CD8-positive, alpha-beta memory T cell (primary cell): Measurements from ENCODE around the gene ITGB8. TPM values are rescaled to one million over a fixed set of nuclear protein-coding genes. Genes with fewer than 3 reads are reported as not detected.
A peak's percentile ranks its signal among the peaks of the same experiment; 100 is the strongest.

ENCODE experiments used
- CTCF ChIA-PET: fragments of 350-600 bp; sonication (Branson Sonifier 250); formaldehyde crosslinking; loops from one replicate; lab custom pipeline; 2021; ENCODE audit warnings: antibody characterized with exemption; lab: Charles Lee
- POLR2A ChIA-PET: fragments of 350-600 bp; sonication (Branson Sonifier 250); formaldehyde crosslinking; loops from one replicate; lab custom pipeline; 2021; ENCODE audit warnings: antibody characterized with exemption; lab: Charles Lee
- DNase-seq, 5 donors: peaks; one replicate each; pipeline versions ENCODE4 v3.0.0 to v3.0.0-alpha.2; 2020 to 2022; ENCODE audit warnings: mixed read lengths in 1 of 5
- H3K27ac ChIP-seq: one replicate; pipeline ENCODE4 v1.7.0; 2013; ENCODE audit warnings: low read depth, mild to moderate bottlenecking, low read length, moderate library complexity
- H3K27me3 ChIP-seq: 2 replicates; pipeline ENCODE4 v1.7.0; 2013; ENCODE audit warnings: low read length, mild to moderate bottlenecking; ENCODE audit not compliant: insufficient read depth, poor library complexity, severe bottlenecking
- H3K36me3 ChIP-seq: 2 replicates; pipeline ENCODE4 v1.7.0; 2013; ENCODE audit warnings: mild to moderate bottlenecking, low read length, moderate library complexity; ENCODE audit not compliant: insufficient read depth
- H3K4me1 ChIP-seq: 2 replicates; pipeline ENCODE4 v1.7.0; 2013; ENCODE audit warnings: mild to moderate bottlenecking, low read length, moderate library complexity; ENCODE audit not compliant: insufficient read depth
- H3K4me3 ChIP-seq: 2 replicates; pipeline ENCODE4 v1.7.0; 2013; ENCODE audit warnings: mild to moderate bottlenecking, low read length
- H3K9me3 ChIP-seq: 2 replicates; pipeline ENCODE4 v1.7.0; 2013; ENCODE audit warnings: mild to moderate bottlenecking, low read length
- H3K27ac Mint-ChIP-seq, 8 donors: one replicate each; pipeline ENCODE4 v1.8.0; 2020 to 2021; ENCODE audit warnings: mixed read lengths in 8 of 8, mild to moderate bottlenecking in 6 of 8, inconsistent platforms in 3 of 8, moderate library complexity in 3 of 8
- H3K27me3 Mint-ChIP-seq, 2 donors: one replicate each; pipeline ENCODE4 v1.8.0; 2020 to 2021; ENCODE audit warnings: mixed read lengths in 2 of 2, mild to moderate bottlenecking in 1 of 2, moderate library complexity in 1 of 2
- H3K36me3 Mint-ChIP-seq, 3 donors: one replicate each; pipeline ENCODE4 v1.8.0; 2020 to 2021; ENCODE audit warnings: mixed read lengths in 3 of 3, inconsistent platforms in 1 of 3, mild to moderate bottlenecking in 1 of 3
- H3K4me1 Mint-ChIP-seq, 3 donors: one replicate each; pipeline ENCODE4 v1.8.0; 2020 to 2021; ENCODE audit warnings: mixed read lengths in 3 of 3, inconsistent platforms in 1 of 3, mild to moderate bottlenecking in 1 of 3
- H3K4me3 Mint-ChIP-seq, 7 donors: one replicate each; pipeline ENCODE4 v1.8.0; 2020 to 2021; ENCODE audit warnings: mixed read lengths in 7 of 7, mild to moderate bottlenecking in 6 of 7, moderate library complexity in 4 of 7, inconsistent platforms in 2 of 7
- H3K9me3 Mint-ChIP-seq, 5 donors: one replicate each; pipeline ENCODE4 v1.8.0; 2020 to 2022; ENCODE audit warnings: mixed read lengths in 5 of 5, mild to moderate bottlenecking in 3 of 5, moderate library complexity in 2 of 5, inconsistent platforms in 1 of 5
- polyA plus RNA-seq: library from polyadenylated mRNA; unstranded; fragments of 300-500 nt; fragmentation: Illumina TruSeq; gene quantifications from one replicate; pipeline ENCODE4 v1.2.3, GENCODE V29; 2021
- total RNA-seq, 2 experiments: library from RNA; stranded (reverse); gene quantifications; one replicate each; pipeline ENCODE4 v1.2.3, GENCODE V29; 2021

The ITGB8 gene
- total and polyA plus RNA-seq, 3 experiments from 2014 or later: 0.11 to 0.27 TPM; not detected in 1

DNA sequence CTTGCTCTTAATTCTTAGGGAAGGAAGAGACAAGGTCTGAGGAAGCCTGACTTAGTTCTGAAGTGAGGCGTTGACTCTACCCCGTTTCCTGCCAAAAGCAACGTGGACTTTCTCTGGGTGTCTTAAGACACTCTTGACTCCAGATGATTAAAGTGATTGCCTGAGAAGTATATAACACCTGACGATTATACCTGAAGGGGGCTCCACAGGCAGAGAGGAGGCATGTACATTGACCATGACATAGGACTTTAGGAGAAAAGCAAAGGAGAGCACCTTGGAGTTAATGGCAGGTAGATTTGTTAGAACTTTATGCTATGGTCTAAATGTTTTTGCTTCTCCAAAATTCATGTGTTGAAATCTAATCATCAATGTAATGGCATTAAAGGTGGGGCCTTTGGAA lies 15.9 kb downstream of the ITGB8 start:
- H3K27me3 ChIP-seq: no peaks in the 10 kb centered on the region
- Mint-ChIP-seq H3K4me3 (no peak overlapping the region), H3K9me3 (peaks cover 0 to 6% (median 0%) of the 10 kb centered on the region in 5 donors), H3K36me3 (no peaks in the 10 kb centered on the region), H3K27me3 (no peaks in the 10 kb centered on the region), H3K4me1 (no peaks in the 10 kb centered on the region), H3K27ac (no peak overlapping the region)
- H3K9me3 ChIP-seq: no peaks in the 10 kb centered on the region
- no peak overlapping the region for H3K27ac ChIP-seq
- ChIA-PET POLR2A (no interaction called here), CTCF (no interaction called here)
- H3K4me1 ChIP-seq: no peaks in the 10 kb centered on the region
- no peak for DNase-seq
- no peak overlapping the region for H3K4me3 ChIP-seq
- no peaks in the 10 kb centered on the region for H3K36me3 ChIP-seq

- POLR2A ChIA-PET: no interaction called here
- Mint-ChIP-seq H3K4me1 (no peaks in the 10 kb centered on the region), H3K27me3 (no peaks in the 10 kb centered on the region), H3K27ac (no peak overlapping the region), H3K4me3 (no peak overlapping the region), H3K9me3 (peaks cover 0 to 6% (median 0%) of the 10 kb centered on the region in 5 donors), H3K36me3 (no peaks in the 10 kb centered on the region)
- Histone ChIP-seq H3K4me1 (no peaks in the 10 kb centered on the region), H3K36me3 (no peaks in the 10 kb centered on the region), H3K9me3 (no peaks in the 10 kb centered on the region), H3K27me3 (no peaks in the 10 kb centered on the region), H3K27ac (no peak overlapping the region), H3K4me3 (no peak overlapping the region)
- no peak for DNase-seq
- CTCF ChIA-PET: no interaction called here
Measured at GRCh38 chr7:20347680-20348079, 17.0 kb downstream of the ITGB8 start.

- Mint-ChIP-seq H3K4me3 (no peak overlapping the region), H3K27me3 (no peaks in the 10 kb centered on the region), H3K4me1 (no peaks in the 10 kb centered on the region), H3K9me3 (peaks cover 0 to 6% (median 0%) of the 10 kb centered on the region in 5 donors), H3K36me3 (no peaks in the 10 kb centered on the region), H3K27ac (no peak overlapping the region)
- ChIA-PET POLR2A (no interaction called here), CTCF (no interaction called here)
- Histone ChIP-seq H3K36me3 (no peaks in the 10 kb centered on the region), H3K9me3 (no peaks in the 10 kb centered on the region), H3K4me1 (no peaks in the 10 kb centered on the region), H3K4me3 (no peak overlapping the region), H3K27me3 (no peaks in the 10 kb centered on the region), H3K27ac (no peak overlapping the region)
- no peak for DNase-seq
Measured at GRCh38 chr7:20348125-20348807, 17.6 kb downstream of the ITGB8 start.

GRCh38 chr7:20350518-20350951 lies 19.8 kb downstream of the ITGB8 start:
- Mint-ChIP-seq H3K27me3 (peaks cover 0 to 1% of the 10 kb centered on the region in 2 donors), H3K4me1 (no peaks in the 10 kb centered on the region), H3K36me3 (no peaks in the 10 kb centered on the region), H3K9me3 (peaks cover 0 to 6% (median 0%) of the 10 kb centered on the region in 5 donors), H3K27ac (no peak overlapping the region), H3K4me3 (no peak overlapping the region)
- no peaks in the 10 kb centered on the region for H3K36me3 ChIP-seq
- POLR2A ChIA-PET: no interaction called here
- CTCF ChIA-PET: no interaction called here
- H3K4me1 ChIP-seq: no peaks in the 10 kb centered on the region
- no peaks in the 10 kb centered on the region for H3K27me3 ChIP-seq
- H3K27ac ChIP-seq: no peak overlapping the region
- no peaks in the 10 kb centered on the region for H3K9me3 ChIP-seq
- H3K4me3 ChIP-seq: no peak overlapping the region
- no peak for DNase-seq

- no peak overlapping the region for H3K27ac ChIP-seq
- H3K4me1 ChIP-seq: no peaks in the 10 kb centered on the region
- CTCF ChIA-PET: no interaction called here
- H3K4me1 Mint-ChIP-seq: no peaks in the 10 kb centered on the region
- H3K27me3 Mint-ChIP-seq: peaks cover 0 to 1% of the 10 kb centered on the region in 2 donors
- POLR2A ChIA-PET: no interaction called here
- H3K9me3 Mint-ChIP-seq: peaks cover 0 to 6% (median 0%) of the 10 kb centered on the region in 5 donors
- no peaks in the 10 kb centered on the region for H3K9me3 ChIP-seq
- H3K27ac Mint-ChIP-seq: no peak overlapping the region
- H3K4me3 ChIP-seq: no peak overlapping the region
- DNase-seq: no peak
- no peak overlapping the region for H3K4me3 Mint-ChIP-seq
- H3K36me3 ChIP-seq: no peaks in the 10 kb centered on the region
- no peaks in the 10 kb centered on the region for H3K36me3 Mint-ChIP-seq
- H3K27me3 ChIP-seq: no peaks in the 10 kb centered on the region
Measured at GRCh38 chr7:20350996-20351692, 20.4 kb downstream of the ITGB8 start.

DNA sequence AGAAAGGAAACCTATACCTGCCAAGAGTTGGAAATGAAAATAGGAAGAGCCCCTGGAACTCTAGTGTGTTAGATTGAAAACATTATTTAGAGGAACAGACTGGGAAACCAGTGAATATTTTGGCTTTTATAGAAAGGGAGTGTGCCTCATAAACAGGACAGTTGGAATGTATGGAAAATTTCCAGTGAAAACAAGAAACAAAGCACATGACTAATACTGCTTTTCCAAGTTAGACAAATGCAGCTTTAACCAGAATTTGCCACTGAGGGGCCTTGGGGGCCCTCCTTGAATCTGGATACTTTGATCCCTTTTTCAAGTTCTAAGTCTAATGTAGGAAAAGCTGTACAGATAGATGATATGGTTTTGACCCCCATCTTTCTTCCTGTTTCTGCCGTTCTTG lies 21.2 kb downstream of the ITGB8 start:
- CTCF ChIA-PET: no interaction called here
- POLR2A ChIA-PET: no interaction called here
- Mint-ChIP-seq H3K27me3 (peaks cover 0 to 1% of the 10 kb centered on the region in 2 donors), H3K4me3 (no peak overlapping the region), H3K27ac (peak overlapping the region in 1 of 8 donors; percentile 36), H3K36me3 (no peaks in the 10 kb centered on the region), H3K9me3 (peaks cover 0 to 6% (median 0%) of the 10 kb centered on the region in 5 donors), H3K4me1 (no peaks in the 10 kb centered on the region)
- no peak for DNase-seq
- no peak overlapping the region for H3K27ac ChIP-seq
- no peaks in the 10 kb centered on the region for H3K36me3 ChIP-seq
- H3K4me3 ChIP-seq: no peak overlapping the region
- H3K27me3 ChIP-seq: no peaks in the 10 kb centered on the region
- no peaks in the 10 kb centered on the region for H3K9me3 ChIP-seq
- no peaks in the 10 kb centered on the region for H3K4me1 ChIP-seq

DNA sequence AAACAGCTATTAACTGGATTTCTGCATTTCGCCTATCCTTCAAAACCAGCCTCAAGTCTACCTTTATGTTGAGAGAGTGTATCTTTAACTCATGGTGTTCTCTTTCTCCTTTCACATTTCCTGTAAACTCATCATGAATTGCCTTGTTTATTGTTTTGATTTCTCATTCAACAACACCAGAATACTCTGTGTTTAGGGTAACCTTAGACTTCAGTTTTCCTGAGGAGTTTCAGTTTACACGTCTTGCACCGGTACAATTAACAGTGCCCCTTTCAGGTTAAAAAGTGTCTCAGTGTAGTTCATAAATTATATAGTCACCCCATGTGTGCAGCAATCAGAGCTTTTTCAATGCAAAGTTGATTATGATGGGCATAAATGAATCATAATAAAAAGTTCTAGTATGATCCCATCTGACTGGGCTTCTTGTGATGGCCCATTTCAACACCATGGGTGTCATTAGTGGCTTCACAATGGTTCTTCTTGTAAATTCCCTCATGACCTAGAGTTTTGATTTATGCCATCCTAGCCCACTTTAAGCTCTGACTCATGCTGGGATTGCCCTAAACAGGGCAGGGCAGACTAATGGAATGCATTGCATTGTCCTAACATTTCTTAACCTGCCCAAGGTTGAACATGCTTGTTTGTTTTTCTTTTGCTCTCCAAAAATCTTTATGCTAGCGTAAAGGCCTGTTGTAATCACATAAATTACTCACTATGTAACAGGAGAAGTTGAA lies 22.0 kb downstream of the ITGB8 start:
- H3K4me3 ChIP-seq: no peak overlapping the region
- no peaks in the 10 kb centered on the region for H3K4me1 Mint-ChIP-seq
- POLR2A ChIA-PET: no interaction called here
- H3K4me1 ChIP-seq: no peaks in the 10 kb centered on the region
- no peaks in the 10 kb centered on the region for H3K36me3 Mint-ChIP-seq
- no peaks in the 10 kb centered on the region for H3K36me3 ChIP-seq
- no peak for DNase-seq
- no peak overlapping the region for H3K27ac Mint-ChIP-seq
- H3K9me3 Mint-ChIP-seq: no peaks in the 10 kb centered on the region
- H3K4me3 Mint-ChIP-seq: no peak overlapping the region
- CTCF ChIA-PET: no interaction called here
- H3K9me3 ChIP-seq: no peaks in the 10 kb centered on the region
- peaks cover 0 to 1% of the 10 kb centered on the region in 2 donors for H3K27me3 Mint-ChIP-seq
- no peak overlapping the region for H3K27ac ChIP-seq
- H3K27me3 ChIP-seq: no peaks in the 10 kb centered on the region
